Measurements from ENCODE around the gene BDH1. TPM values are rescaled to one million over a fixed set of nuclear protein-coding genes. Genes with fewer than 3 reads are reported as not detected.
"Not testable (repeated sequence)": the region's sequence is repeated elsewhere in the genome, so short reads cannot be mapped to it uniquely, and the experiment has no call there.

Gene BDH1
- polyA plus RNA-seq, 1 of the 3 experiments (the other 2 are of a cell fraction), result 19.8 TPM

DNA sequence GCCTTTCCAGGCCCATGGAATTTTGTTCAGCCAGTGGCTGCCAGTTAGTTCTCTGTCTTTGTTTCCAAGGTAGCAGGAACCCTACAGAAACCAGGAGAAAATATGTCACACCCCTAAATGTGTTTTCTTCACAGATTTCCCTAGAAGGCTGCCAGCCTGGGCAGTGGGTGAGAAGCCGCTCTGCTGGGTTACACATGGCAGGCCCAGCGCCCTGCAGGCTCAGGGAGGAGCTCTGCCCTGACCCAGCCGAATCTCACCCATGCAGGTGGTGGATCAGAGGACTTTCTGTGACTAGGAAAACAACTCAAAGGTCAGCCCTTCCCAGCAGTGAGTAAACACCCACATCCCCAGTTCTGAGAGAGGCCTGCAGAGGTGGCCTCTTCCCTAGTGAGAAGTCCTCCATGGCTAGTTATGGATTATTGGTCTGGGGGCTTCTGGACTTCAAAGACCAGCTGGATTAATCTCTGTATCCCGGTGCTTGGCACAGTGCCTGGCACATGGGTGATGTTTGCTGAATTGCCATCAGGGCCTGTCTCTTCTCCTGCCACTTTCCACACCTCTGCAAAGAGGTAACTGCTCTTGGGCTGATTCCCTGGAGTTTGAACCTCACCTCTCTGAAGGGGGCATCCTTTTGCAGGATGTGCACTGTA lies 34.7 kb upstream of the BDH1 start (continued):
- TF ChIP-seq CHD2 (IDR thresholded peaks at IDR 0.05; ENCODE audit: low read length, partially characterized antibody), result no peak
- no peak for TF ChIP-seq TAF1 (IDR thresholded peaks at IDR 0.05; ENCODE audit: borderline replicate concordance, low read depth, low read length)
- TF ChIP-seq RAD21 (IDR thresholded peaks at IDR 0.05; ENCODE audit: low read length), result no peak
- TF ChIP-seq NRF1 (IDR thresholded peaks at IDR 0.05; ENCODE audit: low read depth, low read length), result no peak
- TF ChIP-seq GABPA (IDR thresholded peaks at IDR 0.05; ENCODE audit: low read depth), result no peak

DNA sequence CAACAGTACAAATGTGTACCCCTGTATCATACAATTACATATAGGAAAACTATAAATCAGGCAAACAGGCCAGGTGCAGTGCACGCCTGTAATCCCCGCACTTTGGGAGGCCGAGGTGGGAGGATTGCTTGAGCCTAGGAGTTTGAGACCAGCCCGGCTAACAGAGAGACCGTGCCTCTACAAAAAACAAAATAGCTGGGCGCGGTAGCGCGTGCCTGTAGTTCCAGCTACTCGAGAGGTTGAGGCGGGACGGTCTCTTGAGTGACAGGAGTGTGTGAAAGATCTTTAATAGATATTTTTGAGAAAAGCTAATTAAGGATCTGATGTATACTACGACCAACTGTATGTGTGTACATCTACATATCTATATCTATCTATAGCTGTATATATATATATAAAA lies 33.8 kb upstream of the BDH1 start:
- no peak overlapping the region for H3K27ac ChIP-seq (ENCODE audit: low read depth in 2 of 2, low read length in 1 of 2)
- H3K4me1 ChIP-seq (ENCODE audit: control insufficient read depth in 1 of 2, insufficient read depth in 2 of 2, low read depth in 1 of 2, low read length in 1 of 2), result no peaks in the 10 kb centered on the region; a peak in 1 of 4 replicates
- no peaks in the 10 kb centered on the region for H3F3A ChIP-seq (replicated peaks; ENCODE audit: insufficient read depth)
- H3K36me3 ChIP-seq (replicated peaks in 1 of 2; ENCODE audit: control insufficient read depth in 1 of 2, insufficient read depth in 2 of 2, low read length in 1 of 2), result no peaks in the 10 kb centered on the region
- no peaks in the 10 kb centered on the region for H3K79me2 ChIP-seq (ENCODE audit: insufficient read depth)
- WGBS (ENCODE audit: low lambda C conversion rate), result 88% methylated on average over 13 of the region's 13 CpGs
- DNase-seq, result no peak
- no peak overlapping the region for H3K4me2 ChIP-seq
- CTCF ChIA-PET, result interaction anchor here (2.9 kb wide), 1 partner anchor 9 kb away, joined by 22 read pairs; no protein-coding TSS in a partner anchor
- no peaks in the 10 kb centered on the region for H3K27me3 ChIP-seq (ENCODE audit: insufficient read depth)
- no peak overlapping the region for H3K9ac ChIP-seq
- no peak overlapping the region for H3K4me3 ChIP-seq (ENCODE audit: low read depth in 2 of 2, low read length in 1 of 2)
- TF ChIP-seq, protein P1, sequence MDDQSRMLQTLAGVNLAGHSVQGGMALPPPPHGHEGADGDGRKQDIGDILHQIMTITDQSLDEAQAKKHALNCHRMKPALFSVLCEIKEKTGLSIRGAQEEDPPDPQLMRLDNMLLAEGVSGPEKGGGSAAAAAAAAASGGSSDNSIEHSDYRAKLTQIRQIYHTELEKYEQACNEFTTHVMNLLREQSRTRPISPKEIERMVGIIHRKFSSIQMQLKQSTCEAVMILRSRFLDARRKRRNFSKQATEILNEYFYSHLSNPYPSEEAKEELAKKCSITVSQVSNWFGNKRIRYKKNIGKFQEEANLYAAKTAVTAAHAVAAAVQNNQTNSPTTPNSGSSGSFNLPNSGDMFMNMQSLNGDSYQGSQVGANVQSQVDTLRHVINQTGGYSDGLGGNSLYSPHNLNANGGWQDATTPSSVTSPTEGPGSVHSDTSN (IDR thresholded peaks at IDR 0.05), result no peak
- TF ChIP-seq SIN3A (IDR thresholded peaks at IDR 0.05; ENCODE audit: borderline replicate concordance, low read depth, low read length), result no peak
- H4K20me1 ChIP-seq (ENCODE audit: insufficient read depth), result no peaks in the 10 kb centered on the region
- POLR2A ChIA-PET, result no interaction called here
- no peak overlapping the region for H2AFZ ChIP-seq (ENCODE audit: low read depth)
- H3K9me3 ChIP-seq, result no peaks in the 10 kb centered on the region
- no peaks in the 10 kb centered on the region for H3K9me2 ChIP-seq

DNA sequence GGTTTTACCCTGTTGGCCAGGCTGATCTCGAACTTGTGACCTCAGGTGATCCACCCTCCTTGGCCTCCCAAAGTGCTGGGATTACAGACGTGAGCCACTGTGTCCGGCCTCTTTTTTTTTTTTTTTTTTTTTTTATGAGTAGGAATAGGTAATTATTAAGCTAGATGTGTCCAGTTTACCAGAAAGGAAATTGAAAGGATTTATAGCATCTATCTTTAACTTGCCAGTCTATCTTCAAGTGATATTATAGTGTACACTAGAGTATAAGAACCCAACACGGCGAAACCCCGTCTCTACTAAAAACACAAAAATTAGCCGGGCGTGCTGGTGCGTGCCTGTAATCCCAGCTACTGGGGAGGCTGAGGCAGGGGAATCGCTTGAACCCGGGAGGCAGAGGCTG lies 31.0 kb upstream of the BDH1 start:
- H3K4me1 ChIP-seq (ENCODE audit: control insufficient read depth in 1 of 2, insufficient read depth in 2 of 2, low read depth in 1 of 2, low read length in 1 of 2); H3K4me2 ChIP-seq; H3F3A ChIP-seq (replicated peaks; ENCODE audit: insufficient read depth); POLR2A ChIA-PET; H2AFZ ChIP-seq (ENCODE audit: low read depth); H4K20me1 ChIP-seq (ENCODE audit: insufficient read depth); H3K79me2 ChIP-seq (ENCODE audit: insufficient read depth); DNase-seq; H3K9me2 ChIP-seq; H3K36me3 ChIP-seq (replicated peaks in 1 of 2; ENCODE audit: control insufficient read depth in 1 of 2, insufficient read depth in 2 of 2, low read length in 1 of 2); H3K27me3 ChIP-seq (ENCODE audit: insufficient read depth); H3K9me3 ChIP-seq; H3K4me3 ChIP-seq (ENCODE audit: low read depth in 2 of 2, low read length in 1 of 2); H3K9ac ChIP-seq; H3K27ac ChIP-seq (ENCODE audit: low read depth in 2 of 2, low read length in 1 of 2): not testable (repeated sequence)
- CTCF ChIA-PET, result interaction anchor here (1.6 to 3.2 kb wide), 2 partner anchors 12 to 14 kb away, joined by 3 to 24 read pairs; no protein-coding TSS in a partner anchor
- WGBS (ENCODE audit: low lambda C conversion rate), result 66% methylated on average over 11 of the region's 11 CpGs

DNA sequence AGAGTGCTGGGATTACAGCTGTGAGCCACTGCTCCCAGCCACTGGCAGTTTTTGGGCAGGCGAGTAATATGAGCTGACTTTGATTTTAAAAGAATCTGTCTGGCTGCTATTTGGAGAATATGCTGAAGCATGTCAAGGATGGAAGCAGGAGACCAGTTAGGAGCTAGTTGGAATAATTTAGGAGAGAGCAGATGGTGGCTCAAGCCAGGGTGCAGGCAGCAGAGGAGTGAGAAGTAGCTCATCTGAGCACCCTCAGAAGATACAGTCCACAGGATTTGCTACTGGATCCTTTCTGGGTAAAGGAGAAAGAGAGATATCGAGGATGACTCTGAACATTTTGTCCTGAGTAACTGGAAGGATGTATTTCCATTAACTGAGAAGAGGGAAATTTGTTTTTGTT lies 30.4 kb upstream of the BDH1 start:
- Histone ChIP-seq H3K4me1 (ENCODE audit: control insufficient read depth in 1 of 2, insufficient read depth in 2 of 2, low read depth in 1 of 2, low read length in 1 of 2) (no peaks in the 10 kb centered on the region; a peak in 1 of 4 replicates), H3K27ac (ENCODE audit: low read depth in 2 of 2, low read length in 1 of 2) (no peak overlapping the region)
- POLR2A ChIA-PET, result no interaction called here

More for the DNA sequence above, 30.4 kb upstream of the BDH1 start:
- H2AFZ ChIP-seq (ENCODE audit: low read depth), result no peak overlapping the region
- H3K4me3 ChIP-seq (ENCODE audit: low read depth in 2 of 2, low read length in 1 of 2), result no peak overlapping the region
- no peaks in the 10 kb centered on the region for H3K79me2 ChIP-seq (ENCODE audit: insufficient read depth)
- WGBS (ENCODE audit: low lambda C conversion rate), result 74% methylated on average over 2 of the region's 2 CpGs
- no peaks in the 10 kb centered on the region for H4K20me1 ChIP-seq (ENCODE audit: insufficient read depth)
- DNase-seq, result no peak
- H3K9me2 ChIP-seq, result no peaks in the 10 kb centered on the region
- H3K9me3 ChIP-seq, result no peaks in the 10 kb centered on the region
- TF ChIP-seq YY1 (IDR thresholded peaks at IDR 0.05; ENCODE audit: low read depth), result no peak
- no peak for TF ChIP-seq GABPA (IDR thresholded peaks at IDR 0.05; ENCODE audit: low read depth)
- TF ChIP-seq RXRA (IDR thresholded peaks at IDR 0.05; ENCODE audit: borderline replicate concordance, low read depth), result no peak
- TF ChIP-seq, protein P2, sequence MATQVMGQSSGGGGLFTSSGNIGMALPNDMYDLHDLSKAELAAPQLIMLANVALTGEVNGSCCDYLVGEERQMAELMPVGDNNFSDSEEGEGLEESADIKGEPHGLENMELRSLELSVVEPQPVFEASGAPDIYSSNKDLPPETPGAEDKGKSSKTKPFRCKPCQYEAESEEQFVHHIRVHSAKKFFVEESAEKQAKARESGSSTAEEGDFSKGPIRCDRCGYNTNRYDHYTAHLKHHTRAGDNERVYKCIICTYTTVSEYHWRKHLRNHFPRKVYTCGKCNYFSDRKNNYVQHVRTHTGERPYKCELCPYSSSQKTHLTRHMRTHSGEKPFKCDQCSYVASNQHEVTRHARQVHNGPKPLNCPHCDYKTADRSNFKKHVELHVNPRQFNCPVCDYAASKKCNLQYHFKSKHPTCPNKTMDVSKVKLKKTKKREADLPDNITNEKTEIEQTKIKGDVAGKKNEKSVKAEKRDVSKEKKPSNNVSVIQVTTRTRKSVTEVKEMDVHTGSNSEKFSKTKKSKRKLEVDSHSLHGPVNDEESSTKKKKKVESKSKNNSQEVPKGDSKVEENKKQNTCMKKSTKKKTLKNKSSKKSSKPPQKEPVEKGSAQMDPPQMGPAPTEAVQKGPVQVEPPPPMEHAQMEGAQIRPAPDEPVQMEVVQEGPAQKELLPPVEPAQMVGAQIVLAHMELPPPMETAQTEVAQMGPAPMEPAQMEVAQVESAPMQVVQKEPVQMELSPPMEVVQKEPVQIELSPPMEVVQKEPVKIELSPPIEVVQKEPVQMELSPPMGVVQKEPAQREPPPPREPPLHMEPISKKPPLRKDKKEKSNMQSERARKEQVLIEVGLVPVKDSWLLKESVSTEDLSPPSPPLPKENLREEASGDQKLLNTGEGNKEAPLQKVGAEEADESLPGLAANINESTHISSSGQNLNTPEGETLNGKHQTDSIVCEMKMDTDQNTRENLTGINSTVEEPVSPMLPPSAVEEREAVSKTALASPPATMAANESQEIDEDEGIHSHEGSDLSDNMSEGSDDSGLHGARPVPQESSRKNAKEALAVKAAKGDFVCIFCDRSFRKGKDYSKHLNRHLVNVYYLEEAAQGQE (IDR thresholded peaks at IDR 0.05; ENCODE audit: low read depth, low read length), result no peak
- no peak for TF ChIP-seq FOXJ3 (CRISPR knock-in tag; IDR thresholded peaks at IDR 0.05)
- TF ChIP-seq RAD21 (IDR thresholded peaks at IDR 0.05; ENCODE audit: low read length), result no peak
- TF ChIP-seq MEF2A (IDR thresholded peaks at IDR 0.05; ENCODE audit: borderline replicate concordance, low read depth), result no peak
- H3F3A ChIP-seq (replicated peaks; ENCODE audit: insufficient read depth), result no peaks in the 10 kb centered on the region
- no peak overlapping the region for H3K4me2 ChIP-seq
- H3K27me3 ChIP-seq (ENCODE audit: insufficient read depth), result no peaks in the 10 kb centered on the region
- CTCF ChIA-PET, result interaction anchor here (1.6 to 3.2 kb wide), 2 partner anchors 13 to 14 kb away, joined by 3 to 24 read pairs; no protein-coding TSS in a partner anchor
- no peak overlapping the region for H3K9ac ChIP-seq
- H3K36me3 ChIP-seq (replicated peaks in 1 of 2; ENCODE audit: control insufficient read depth in 1 of 2, insufficient read depth in 2 of 2, low read length in 1 of 2), result no peaks in the 10 kb centered on the region

Measured in SK-N-SH (cell line).